ENCODE measurements around the gene TEX13A. TPM values are rescaled to one million over a fixed set of nuclear protein-coding genes. Genes with fewer than 3 reads are reported as not detected.

Gene TEX13A
- polyA plus RNA-seq, 1 experiment, result not detected

GRCh38 chrX:105229146-105229545 is 8.7 kb upstream of the TEX13A start:
- ChIA-PET POLR2A (no interaction called here), CTCF (no interaction called here)
- Histone ChIP-seq H3K9me3 (ENCODE audit: control insufficient read depth, insufficient read depth, low read length) (no peaks in the 10 kb centered on the region), H3K4me3 (ENCODE audit: low read depth, low read length) (no peak overlapping the region), H3K27ac (ENCODE audit: low read depth, low read length) (no peak overlapping the region), H3K27me3 (ENCODE audit: control insufficient read depth, insufficient read depth, low read length) (no peaks in the 10 kb centered on the region)
- DNase-seq (ENCODE audit: low read depth, low spot score), result no peak
- no peak for TF ChIP-seq CTCF (IDR thresholded peaks at IDR 0.05; ENCODE audit: low read depth, low read length)

- no peak for DNase-seq (ENCODE audit: low read depth, low spot score)
- no peak overlapping the region for H3K4me3 ChIP-seq (ENCODE audit: low read depth, low read length)
- no peak overlapping the region for H3K27ac ChIP-seq (ENCODE audit: low read depth, low read length)
- CTCF ChIA-PET, result no interaction called here
- TF ChIP-seq CTCF (IDR thresholded peaks at IDR 0.05; ENCODE audit: low read depth, low read length), result no peak
- H3K27me3 ChIP-seq (ENCODE audit: control insufficient read depth, insufficient read depth, low read length), result no peaks in the 10 kb centered on the region
- POLR2A ChIA-PET, result no interaction called here
- no peaks in the 10 kb centered on the region for H3K9me3 ChIP-seq (ENCODE audit: control insufficient read depth, insufficient read depth, low read length)
These were observed 8.1 kb upstream of the TEX13A start for GRCh38 chrX:105228602-105229001.

- Histone ChIP-seq H3K9me3 (ENCODE audit: control insufficient read depth, insufficient read depth, low read length) (no peaks in the 10 kb centered on the region), H3K4me3 (ENCODE audit: low read depth, low read length) (no peak overlapping the region), H3K27me3 (ENCODE audit: control insufficient read depth, insufficient read depth, low read length) (no peaks in the 10 kb centered on the region), H3K27ac (ENCODE audit: low read depth, low read length) (no peak overlapping the region)
- DNase-seq (ENCODE audit: low read depth, low spot score), result no peak
- CTCF ChIA-PET, result no interaction called here
- POLR2A ChIA-PET, result no interaction called here
- no peak for TF ChIP-seq CTCF (IDR thresholded peaks at IDR 0.05; ENCODE audit: low read depth, low read length)
These were observed 6.0 kb upstream of the TEX13A start for GRCh38 chrX:105226499-105226898.

- no peak overlapping the region for H3K4me3 ChIP-seq (ENCODE audit: low read depth, low read length)
- no peak overlapping the region for H3K27ac ChIP-seq (ENCODE audit: low read depth, low read length)
- DNase-seq (ENCODE audit: low read depth, low spot score), result no peak
- peaks cover 5% of the 10 kb centered on the region; the same call in 1 of the 2 replicates for H3K9me3 ChIP-seq (ENCODE audit: control insufficient read depth, insufficient read depth, low read length)
- no peak for TF ChIP-seq CTCF (IDR thresholded peaks at IDR 0.05; ENCODE audit: low read depth, low read length)
- CTCF ChIA-PET, result no interaction called here
- POLR2A ChIA-PET, result no interaction called here
- no peaks in the 10 kb centered on the region for H3K27me3 ChIP-seq (ENCODE audit: control insufficient read depth, insufficient read depth, low read length)
These were observed 880 bp upstream of the TEX13A start for GRCh38 chrX:105221374-105221773.

- Histone ChIP-seq H3K27me3 (ENCODE audit: control insufficient read depth, insufficient read depth, low read length) (no peaks in the 10 kb centered on the region), H3K27ac (ENCODE audit: low read depth, low read length) (no peak overlapping the region), H3K9me3 (ENCODE audit: control insufficient read depth, insufficient read depth, low read length) (peaks cover 5% of the 10 kb centered on the region; the same call in 1 of the 2 replicates), H3K4me3 (ENCODE audit: low read depth, low read length) (no peak overlapping the region)
- POLR2A ChIA-PET, result no interaction called here
- no peak for DNase-seq (ENCODE audit: low read depth, low spot score)
- CTCF ChIA-PET, result no interaction called here
- no peak for TF ChIP-seq CTCF (IDR thresholded peaks at IDR 0.05; ENCODE audit: low read depth, low read length)
These were observed 766 bp downstream of the TEX13A start for GRCh38 chrX:105219454-105220401.
